IPS-20b (cell line): ENCODE measurements around the gene ZNF787.
"Not testable (repeated sequence)": the region's sequence is repeated elsewhere in the genome, so short reads cannot be mapped to it uniquely, and the experiment has no call there.

Experiments used
- H3K27ac ChIP-seq: one replicate; pipeline ENCODE4 v1.5.1; 2013; ENCODE audit warnings: low read length
- H3K27me3 ChIP-seq: 2 replicates; pipeline ENCODE4 v1.6.1; 2013; ENCODE audit warnings: mild to moderate bottlenecking, low read length, inconsistent platforms; ENCODE audit not compliant: insufficient read depth
- H3K36me3 ChIP-seq: 2 replicates; pipeline ENCODE4 v1.6.1; 2013; ENCODE audit warnings: low read depth, mild to moderate bottlenecking, inconsistent platforms, low read length, moderate library complexity; ENCODE audit not compliant: insufficient read depth
- H3K4me1 ChIP-seq: 2 replicates; pipeline ENCODE4 v1.6.1; 2013; ENCODE audit warnings: mild to moderate bottlenecking, control low read depth, inconsistent platforms, low read length, moderate library complexity; ENCODE audit not compliant: insufficient read depth
- H3K4me3 ChIP-seq: 2 replicates; pipeline ENCODE4 v1.5.1; 2013; ENCODE audit warnings: mild to moderate bottlenecking, low read length, inconsistent platforms
- H3K9ac ChIP-seq: 2 replicates; pipeline ENCODE4 v1.6.1; 2013; ENCODE audit warnings: low read depth, mild to moderate bottlenecking, inconsistent platforms, low read length, moderate library complexity
- H3K9me3 ChIP-seq: 2 replicates; pipeline ENCODE4 v1.6.1; 2013; ENCODE audit warnings: mild to moderate bottlenecking, low read depth, low read length, inconsistent platforms; ENCODE audit not compliant: insufficient read depth

The ZNF787 gene

GRCh38 chr19:56153507-56153906, 32.4 kb upstream of the ZNF787 start:
- H3K27ac ChIP-seq, result peak overlapping the region; percentile 6
- no peaks in the 10 kb centered on the region for H3K9me3 ChIP-seq
- H3K36me3 ChIP-seq, result peaks cover 47% of the 10 kb centered on the region
- H3K4me1 ChIP-seq, result peaks cover 16% of the 10 kb centered on the region; the same call in 1 of the 2 replicates
- no peaks in the 10 kb centered on the region for H3K27me3 ChIP-seq
- H3K4me3 ChIP-seq, result peak overlapping the region; percentile 16; the same call in 1 of the 2 replicates
- peak overlapping the region; percentile 25; the same call in 1 of the 2 replicates for H3K9ac ChIP-seq

- Histone ChIP-seq H3K4me3 (no peak overlapping the region), H3K27me3 (no peaks in the 10 kb centered on the region), H3K27ac (peak overlapping the region; percentile 6), H3K36me3 (peaks cover 46% of the 10 kb centered on the region), H3K9me3 (no peaks in the 10 kb centered on the region), H3K9ac (peak overlapping the region; percentile 25; the same call in 1 of the 2 replicates), H3K4me1 (peaks cover 16% of the 10 kb centered on the region; the same call in 1 of the 2 replicates)
Measured at GRCh38 chr19:56152644-56153043, 31.5 kb upstream of the ZNF787 start.

- H3K4me3 ChIP-seq, result no peak overlapping the region
- H3K27ac ChIP-seq, result no peak overlapping the region
- H3K9ac ChIP-seq, result no peak overlapping the region
- H3K4me1 ChIP-seq, result peaks cover 16% of the 10 kb centered on the region; the same call in 1 of the 2 replicates
- H3K9me3 ChIP-seq, result no peaks in the 10 kb centered on the region
- H3K36me3 ChIP-seq, result peaks cover 36% of the 10 kb centered on the region
- no peaks in the 10 kb centered on the region for H3K27me3 ChIP-seq
Measured at GRCh38 chr19:56150358-56150757, 29.3 kb upstream of the ZNF787 start.

GRCh38 chr19:56149656-56150038, 28.6 kb upstream of the ZNF787 start:
- Histone ChIP-seq H3K4me1 (peaks cover 16% of the 10 kb centered on the region; the same call in 1 of the 2 replicates), H3K9ac (no peak overlapping the region), H3K27ac (no peak overlapping the region), H3K36me3 (peaks cover 29% of the 10 kb centered on the region), H3K4me3 (no peak overlapping the region), H3K27me3 (no peaks in the 10 kb centered on the region), H3K9me3 (no peaks in the 10 kb centered on the region)

- H3K9ac ChIP-seq, H3K27me3 ChIP-seq, H3K4me3 ChIP-seq, H3K27ac ChIP-seq, H3K9me3 ChIP-seq: not testable (repeated sequence)
- Histone ChIP-seq H3K4me1 (peaks cover 16% of the 10 kb centered on the region; the same call in 1 of the 2 replicates), H3K36me3 (peaks cover 27% of the 10 kb centered on the region)
Measured at GRCh38 chr19:56148955-56149655, 28.0 kb upstream of the ZNF787 start.

GRCh38 chr19:56148096-56148495, 27.0 kb upstream of the ZNF787 start:
- Histone ChIP-seq H3K27me3 (no peaks in the 10 kb centered on the region), H3K9ac (no peak overlapping the region), H3K9me3 (no peaks in the 10 kb centered on the region), H3K27ac (no peak overlapping the region), H3K4me3 (no peak overlapping the region), H3K36me3 (peaks cover 23% of the 10 kb centered on the region), H3K4me1 (peaks cover 7% of the 10 kb centered on the region; the same call in 1 of the 2 replicates)

GRCh38 chr19:56147307-56147706, 26.2 kb upstream of the ZNF787 start:
- no peaks in the 10 kb centered on the region for H3K27me3 ChIP-seq
- peaks cover 23% of the 10 kb centered on the region for H3K36me3 ChIP-seq
- no peak overlapping the region for H3K9ac ChIP-seq
- no peaks in the 10 kb centered on the region for H3K9me3 ChIP-seq
- H3K4me3 ChIP-seq, result no peak overlapping the region
- H3K27ac ChIP-seq, result no peak overlapping the region
- peaks cover under 1% of the 10 kb centered on the region; the same call in 1 of the 2 replicates for H3K4me1 ChIP-seq

- H3K27ac ChIP-seq, result no peak overlapping the region
Measured at GRCh38 chr19:56146904-56147303, 25.8 kb upstream of the ZNF787 start.

GRCh38 chr19:56145698-56146097, 24.6 kb upstream of the ZNF787 start:
- H3K9me3 ChIP-seq, result no peaks in the 10 kb centered on the region
- H3K4me1 ChIP-seq, result peaks cover 7% of the 10 kb centered on the region; the same call in 1 of the 2 replicates
- H3K9ac ChIP-seq, result no peak overlapping the region
- H3K4me3 ChIP-seq, result no peak overlapping the region
- peaks cover 23% of the 10 kb centered on the region for H3K36me3 ChIP-seq
- H3K27me3 ChIP-seq, result no peaks in the 10 kb centered on the region
- no peak overlapping the region for H3K27ac ChIP-seq

More at GRCh38 chr19:56146904-56147303, 25.8 kb upstream of the ZNF787 start:
- Histone ChIP-seq H3K4me1 (peaks cover 5% of the 10 kb centered on the region; the same call in 1 of the 2 replicates), H3K9ac (no peak overlapping the region), H3K4me3 (no peak overlapping the region), H3K9me3 (no peaks in the 10 kb centered on the region), H3K27me3 (no peaks in the 10 kb centered on the region), H3K36me3 (peaks cover 23% of the 10 kb centered on the region)

- Histone ChIP-seq H3K36me3 (peaks cover 22% of the 10 kb centered on the region), H3K9me3 (no peaks in the 10 kb centered on the region), H3K9ac (no peak overlapping the region), H3K27ac (no peak overlapping the region), H3K27me3 (no peaks in the 10 kb centered on the region), H3K4me1 (peaks cover 11% of the 10 kb centered on the region; the same call in 1 of the 2 replicates), H3K4me3 (no peak overlapping the region)
Measured at GRCh38 chr19:56144831-56145230, 23.7 kb upstream of the ZNF787 start.

- Histone ChIP-seq H3K36me3 (peaks cover 17% of the 10 kb centered on the region), H3K4me1 (peaks cover 12% of the 10 kb centered on the region; the same call in 1 of the 2 replicates), H3K27me3 (no peaks in the 10 kb centered on the region), H3K27ac (no peak overlapping the region), H3K9me3 (no peaks in the 10 kb centered on the region), H3K4me3 (no peak overlapping the region), H3K9ac (no peak overlapping the region)
Measured at GRCh38 chr19:56144376-56144775, 23.3 kb upstream of the ZNF787 start.

- peak overlapping the region; percentile 27; the same call in 1 of the 2 replicates for H3K9ac ChIP-seq
- H3K4me3 ChIP-seq, result no peak overlapping the region
Measured at GRCh38 chr19:56142897-56143434, 21.9 kb upstream of the ZNF787 start.

More at GRCh38 chr19:56142897-56143434, 21.9 kb upstream of the ZNF787 start:
- H3K4me1 ChIP-seq, result peaks cover 12% of the 10 kb centered on the region; the same call in 1 of the 2 replicates
- H3K9me3 ChIP-seq, result no peaks in the 10 kb centered on the region
- peaks cover 9% of the 10 kb centered on the region for H3K36me3 ChIP-seq
- no peak overlapping the region for H3K27ac ChIP-seq
- no peaks in the 10 kb centered on the region for H3K27me3 ChIP-seq
